Ovary (tissue), 9 donors: Measurements from ENCODE around the gene EEIG1. TPM values are rescaled to one million over a fixed set of nuclear protein-coding genes. Genes with fewer than 3 reads are reported as not detected.

Experiments
- DNase-seq, 5 donors: peaks; one replicate each; pipeline ENCODE4 v3.0.0-alpha.2; 2019 to 2020
- H3K27ac ChIP-seq, 2 donors: fragments of 200-600 bp; one replicate each; pipeline versions ENCODE4 v1.5.1 to v1.8.0; 2019 to 2022
- H3K27me3 ChIP-seq: fragments of 200-600 bp; one replicate; pipeline ENCODE4 v1.8.0; 2022
- H3K36me3 ChIP-seq: fragments of 200-600 bp; sonication (generic); one replicate; pipeline ENCODE4 v1.5.1; 2019
- H3K4me1 ChIP-seq: one replicate; pipeline ENCODE4 v1.8.1; 2013; ENCODE audit warnings: mild to moderate bottlenecking, moderate library complexity; ENCODE audit not compliant: insufficient read depth
- H3K4me3 ChIP-seq: fragments of 200-600 bp; sonication (generic); one replicate; pipeline ENCODE4 v1.5.1; 2017
- H3K9me3 ChIP-seq, 2 donors: fragments of 200-600 bp in 1 of 2; sonication (generic) in 1 of 2; one replicate each; pipeline versions ENCODE4 v1.5.1 to v1.8.1; 2013 to 2019; ENCODE audit warnings: mild to moderate bottlenecking in 1 of 2, moderate library complexity in 1 of 2
- EP300 ChIP-seq: sonication (generic); formaldehyde crosslinking; IDR thresholded peaks from one replicate; pipeline ENCODE4 v1.6.1; 2017; ENCODE audit warnings: antibody characterized with exemption
- POLR2A ChIP-seq: fragments of 450-650 bp; IDR thresholded peaks from one replicate; pipeline ENCODE4 v1.6.1; 2017; ENCODE audit warnings: antibody characterized with exemption, mild to moderate bottlenecking, moderate library complexity
- WGBS, 3 donors: extraction: QIAGEN DNeasy Blood & Tissue Kit in 1 of 3; methylation state at CpG; one replicate each; pipeline versions ENCODE4 v1.1.5 to v1.1.7; 2013 to 2017; 5-methylcytosine and 5-hydroxymethylcytosine counted together
- intact Hi-C, 4 donors: fragments of 100-400 bp; cut with DNase I; formaldehyde crosslinking; loops; one replicate each; pipeline versions ENCODE4 v1.11.0 to v1.15.1; 2022 to 2023
- polyA plus RNA-seq, 2 donors: library from polyadenylated mRNA; stranded (reverse); fragments of 200-250 nt in 1 of 2; fragments of 350-450 nt in 1 of 2; fragmentation: Illumina TruSeq in 1 of 2; extraction: RNeasy Lipid Tissue Mini Kit (QIAGEN cat#74804) in 1 of 2; gene quantifications; one replicate each; pipeline ENCODE4 v1.2.3, GENCODE V29; 2013 to 2014
- total RNA-seq, 7 donors: library from RNA; depleted of rRNA in 2 of 7; stranded (reverse); fragments of >200 nt in 2 of 7; fragmentation: NEBNext Ultra II Directional in 3 of 7; extraction: Animal tissue kit (Norgen Biotek cat#: 25700) in 3 of 7; gene quantifications; one replicate each; pipeline versions ENCODE4 v1.1.0 to v1.2.4, GENCODE V29; 2016 to 2023
- TF ChIP-seq, protein P1 (sequence below), 3 donors: fragments of 450-650 bp in 2 of 3; fragments of 200-600 bp in 1 of 3; IDR thresholded peaks; one replicate each; pipeline versions ENCODE4 v1.5.1 to v1.8.0; 2016 to 2022; ENCODE audit warnings: antibody characterized with exemption in 3 of 3, mild to moderate bottlenecking in 1 of 3
- donor health status: DM: no; HTN: no; CAD: no; lungs with moderate emphysema.
- donor health status: DM: no; HTN: no; CAD: no.
- donor health status: Bipolar disorder and iron deficiency.
- donor health status: DM: yes; HTN: yes; CAD: no.
- donor health status: DM: no; HTN: no; CAD: no.
- donor health status: DM: yes; HTN: yes; CAD: no.

The EEIG1 gene
- total and polyA plus RNA-seq, 9 donors: 8.6 to 104 (median 75.5) TPM

DNA sequence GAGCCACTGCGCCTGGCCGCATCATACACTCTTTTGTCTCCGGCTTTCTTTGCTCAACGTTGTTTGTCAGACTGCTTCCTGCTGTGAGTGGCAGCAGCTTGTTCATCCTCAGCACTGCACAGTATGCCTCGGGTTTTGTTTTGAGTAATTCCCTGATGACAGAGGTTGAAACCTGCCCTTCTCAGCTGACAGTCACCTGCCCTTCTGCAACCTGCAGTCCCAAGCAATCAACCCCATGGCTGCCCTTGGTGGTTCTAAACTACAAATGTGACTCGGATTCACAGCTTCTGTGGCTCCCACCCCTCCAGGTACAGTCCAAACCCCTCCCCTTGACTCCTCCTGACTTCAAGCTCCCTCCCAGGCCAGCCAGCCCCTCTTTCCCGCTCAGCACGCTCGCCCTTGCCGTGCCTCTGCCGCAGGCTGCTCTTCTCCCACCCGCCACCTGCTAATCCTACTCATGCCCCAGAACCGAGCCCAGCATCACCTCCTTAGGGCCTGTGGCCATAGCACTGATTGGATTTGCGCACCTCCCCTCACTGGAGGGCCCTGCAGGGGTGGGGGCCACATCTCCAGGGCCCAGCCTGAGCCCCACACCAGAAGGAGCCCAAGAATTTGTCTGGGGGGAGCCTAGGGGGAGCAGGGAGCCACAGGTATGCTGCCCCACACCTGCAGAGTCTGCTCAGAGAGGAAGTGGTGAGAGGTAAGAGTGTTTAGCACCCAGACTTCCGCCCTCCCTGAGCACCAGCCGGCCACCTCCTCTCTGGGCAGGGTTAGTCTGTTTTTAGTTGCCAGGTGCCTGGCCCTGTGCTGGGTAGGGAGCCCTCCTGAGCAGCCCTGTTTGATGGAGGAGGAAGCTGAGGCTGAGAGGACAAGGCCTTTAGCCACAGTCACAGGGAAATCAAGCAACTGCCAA is 10.1 kb downstream of the EEIG1 start:
- Histone ChIP-seq H3K27ac (peak overlapping the region in 1 of 2 donors; percentile 43), H3K9me3 (no peaks in the 10 kb centered on the region), H3K4me3 (no peak overlapping the region), H3K27me3 (no peaks in the 10 kb centered on the region), H3K4me1 (peaks cover 82% of the 10 kb centered on the region), H3K36me3 (no peaks in the 10 kb centered on the region)
- 63 to 72% (median 71%) methylated on average over 16 of the region's 16 CpGs for WGBS, 3 donors
- no peak for TF ChIP-seq EP300
- DNase-seq: peak in 1 of 5 donors; percentile 24
- intact Hi-C loops: no loop called here

- H3K27me3 ChIP-seq: no peaks in the 10 kb centered on the region
- no peak overlapping the region for H3K4me3 ChIP-seq
- 48 to 57% (median 54%) methylated on average over 10 of the region's 10 CpGs for WGBS, 3 donors
- no peaks in the 10 kb centered on the region for H3K9me3 ChIP-seq
- TF ChIP-seq EP300: no peak
- TF ChIP-seq, protein P1, sequence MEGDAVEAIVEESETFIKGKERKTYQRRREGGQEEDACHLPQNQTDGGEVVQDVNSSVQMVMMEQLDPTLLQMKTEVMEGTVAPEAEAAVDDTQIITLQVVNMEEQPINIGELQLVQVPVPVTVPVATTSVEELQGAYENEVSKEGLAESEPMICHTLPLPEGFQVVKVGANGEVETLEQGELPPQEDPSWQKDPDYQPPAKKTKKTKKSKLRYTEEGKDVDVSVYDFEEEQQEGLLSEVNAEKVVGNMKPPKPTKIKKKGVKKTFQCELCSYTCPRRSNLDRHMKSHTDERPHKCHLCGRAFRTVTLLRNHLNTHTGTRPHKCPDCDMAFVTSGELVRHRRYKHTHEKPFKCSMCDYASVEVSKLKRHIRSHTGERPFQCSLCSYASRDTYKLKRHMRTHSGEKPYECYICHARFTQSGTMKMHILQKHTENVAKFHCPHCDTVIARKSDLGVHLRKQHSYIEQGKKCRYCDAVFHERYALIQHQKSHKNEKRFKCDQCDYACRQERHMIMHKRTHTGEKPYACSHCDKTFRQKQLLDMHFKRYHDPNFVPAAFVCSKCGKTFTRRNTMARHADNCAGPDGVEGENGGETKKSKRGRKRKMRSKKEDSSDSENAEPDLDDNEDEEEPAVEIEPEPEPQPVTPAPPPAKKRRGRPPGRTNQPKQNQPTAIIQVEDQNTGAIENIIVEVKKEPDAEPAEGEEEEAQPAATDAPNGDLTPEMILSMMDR (IDR thresholded peaks at IDR 0.05): no peak
- no peak for TF ChIP-seq POLR2A
- H3K4me1 ChIP-seq: peaks cover 74% of the 10 kb centered on the region
- peak in 3 of 5 donors; percentile 41 to 68 (median 63) for DNase-seq
- no peaks in the 10 kb centered on the region for H3K36me3 ChIP-seq
- H3K27ac ChIP-seq: peak overlapping the region; percentile 28 to 64
- intact Hi-C loops: no loop called here
Observed at GRCh38 chr9:127968700-127969383, 11.9 kb downstream of the EEIG1 start.

GRCh38 chr9:127968042-127968441 is 12.7 kb downstream of the EEIG1 start:
- TF ChIP-seq POLR2A: no peak
- no peak for TF ChIP-seq EP300
- TF ChIP-seq, protein P1 (IDR thresholded peaks at IDR 0.05): no peak
- Histone ChIP-seq H3K27ac (peak overlapping the region in 1 of 2 donors; percentile 64), H3K4me3 (no peak overlapping the region), H3K27me3 (no peaks in the 10 kb centered on the region), H3K9me3 (no peaks in the 10 kb centered on the region), H3K36me3 (no peaks in the 10 kb centered on the region), H3K4me1 (peaks cover 71% of the 10 kb centered on the region)
- WGBS, 3 donors: 80 to 89% (median 84%) methylated on average over 3 of the region's 3 CpGs
- peak in 3 of 5 donors; percentile 28 to 51 (median 40) for DNase-seq
- intact Hi-C loops: no loop called here

DNA sequence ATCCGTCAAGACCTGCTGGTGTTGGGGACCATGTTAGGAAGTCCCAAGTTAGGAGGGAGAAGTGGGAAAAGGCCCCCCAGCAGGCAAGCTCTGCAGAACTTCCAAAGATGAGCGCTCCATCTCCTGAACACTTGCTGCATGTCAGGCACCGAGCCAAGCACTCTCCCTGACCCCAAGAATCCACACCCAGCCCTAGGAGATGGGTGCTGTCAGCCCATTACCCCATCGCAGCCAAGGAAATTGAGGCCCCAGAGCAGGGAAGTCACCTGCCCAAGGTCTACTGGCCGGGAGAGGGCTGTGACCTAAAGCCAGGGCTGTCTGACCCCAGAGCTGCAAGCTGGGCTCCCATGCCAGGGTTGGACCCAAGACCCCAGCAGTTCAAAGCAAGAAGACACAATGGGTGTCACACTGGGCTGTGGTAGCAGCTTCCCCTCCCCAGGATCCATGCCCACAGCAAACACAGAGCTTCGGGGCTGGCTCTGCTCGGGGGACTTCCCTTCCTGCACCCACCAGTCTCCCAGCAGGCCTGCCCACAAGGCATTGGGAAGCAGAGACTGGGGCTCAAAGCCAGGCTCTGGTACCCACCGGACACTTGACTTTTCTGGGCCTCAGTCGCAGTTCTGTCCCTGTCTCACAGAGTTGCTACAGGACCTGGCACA is 13.5 kb downstream of the EEIG1 start:
- 71 to 75% (median 73%) methylated on average over 9 of the region's 9 CpGs for WGBS, 3 donors
- H3K4me1 ChIP-seq: peaks cover 71% of the 10 kb centered on the region

More for the DNA sequence above, 13.5 kb downstream of the EEIG1 start:
- H3K36me3 ChIP-seq: no peaks in the 10 kb centered on the region
- no peak overlapping the region for H3K4me3 ChIP-seq
- peak in 2 of 5 donors; percentile 48 to 53 for DNase-seq
- no peak for TF ChIP-seq POLR2A
- TF ChIP-seq, protein P1 (IDR thresholded peaks at IDR 0.05): no peak
- TF ChIP-seq EP300: no peak
- intact Hi-C loops: no loop called here
- no peaks in the 10 kb centered on the region for H3K9me3 ChIP-seq
- H3K27me3 ChIP-seq: no peaks in the 10 kb centered on the region
- peak overlapping the region in 1 of 2 donors; percentile 82 for H3K27ac ChIP-seq
